Ishikawa (cell line): ENCODE measurements around the gene NCAPG.

Experiments used
- CEBPB ChIP-seq: IDR thresholded peaks from 2 replicates; pipeline ENCODE4 v1.6.1; 2012
- CREB1 ChIP-seq: IDR thresholded peaks from 2 replicates; pipeline ENCODE4 v1.6.1; 2012; ENCODE audit warnings: low read depth
- EGR1 ChIP-seq: IDR thresholded peaks from 2 replicates; pipeline ENCODE4 v1.6.1; 2012
- EP300 ChIP-seq: IDR thresholded peaks from 2 replicates; pipeline ENCODE4 v1.6.1; 2012; ENCODE audit warnings: borderline replicate concordance
- FOXM1 ChIP-seq: IDR thresholded peaks from 2 replicates; pipeline ENCODE4 v1.6.1; 2012; ENCODE audit warnings: low read depth, borderline replicate concordance
- NFIC ChIP-seq: IDR thresholded peaks from 2 replicates; pipeline ENCODE4 v1.6.1; 2012
- RAD21 ChIP-seq: IDR thresholded peaks from 2 replicates; pipeline ENCODE4 v1.6.1; 2012; ENCODE audit warnings: low read depth
- TAF1 ChIP-seq: IDR thresholded peaks from 2 replicates; pipeline ENCODE4 v1.6.1; 2012; ENCODE audit warnings: low read depth, mild to moderate bottlenecking
- TCF12 ChIP-seq: IDR thresholded peaks from 2 replicates; pipeline ENCODE4 v1.6.1; 2012; ENCODE audit warnings: low read depth
- TEAD4 ChIP-seq: IDR thresholded peaks from 2 replicates; pipeline ENCODE4 v1.6.1; 2012
- YY1 ChIP-seq: IDR thresholded peaks from 2 replicates; pipeline ENCODE4 v1.6.1; 2012; ENCODE audit warnings: low read depth
- ZBTB7A ChIP-seq: IDR thresholded peaks from 2 replicates; pipeline ENCODE4 v1.6.1; 2012; ENCODE audit warnings: low read depth
- TF ChIP-seq, protein P1 (sequence below): IDR thresholded peaks from 2 replicates; pipeline ENCODE4 v1.6.1; 2012
- TF ChIP-seq, protein P2 (sequence below): IDR thresholded peaks from 2 replicates; pipeline ENCODE4 v1.6.1; 2012; ENCODE audit warnings: low read depth, mild to moderate bottlenecking
- TF ChIP-seq, protein P3 (sequence below): IDR thresholded peaks from 2 replicates; pipeline ENCODE4 v1.6.1; 2012

Gene NCAPG

GRCh38 chr4:17859793-17860406 is 49.1 kb downstream of the NCAPG start:
- no peak for TF ChIP-seq FOXM1
- no peak for TF ChIP-seq TCF12
- TF ChIP-seq, protein P1, sequence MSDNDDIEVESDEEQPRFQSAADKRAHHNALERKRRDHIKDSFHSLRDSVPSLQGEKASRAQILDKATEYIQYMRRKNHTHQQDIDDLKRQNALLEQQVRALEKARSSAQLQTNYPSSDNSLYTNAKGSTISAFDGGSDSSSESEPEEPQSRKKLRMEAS: no peak
- TF ChIP-seq TEAD4: no peak
- TF ChIP-seq ZBTB7A: no peak
- TF ChIP-seq TAF1: no peak
- TF ChIP-seq RAD21: no peak
- no peak for TF ChIP-seq CREB1
- TF ChIP-seq, protein P2, sequence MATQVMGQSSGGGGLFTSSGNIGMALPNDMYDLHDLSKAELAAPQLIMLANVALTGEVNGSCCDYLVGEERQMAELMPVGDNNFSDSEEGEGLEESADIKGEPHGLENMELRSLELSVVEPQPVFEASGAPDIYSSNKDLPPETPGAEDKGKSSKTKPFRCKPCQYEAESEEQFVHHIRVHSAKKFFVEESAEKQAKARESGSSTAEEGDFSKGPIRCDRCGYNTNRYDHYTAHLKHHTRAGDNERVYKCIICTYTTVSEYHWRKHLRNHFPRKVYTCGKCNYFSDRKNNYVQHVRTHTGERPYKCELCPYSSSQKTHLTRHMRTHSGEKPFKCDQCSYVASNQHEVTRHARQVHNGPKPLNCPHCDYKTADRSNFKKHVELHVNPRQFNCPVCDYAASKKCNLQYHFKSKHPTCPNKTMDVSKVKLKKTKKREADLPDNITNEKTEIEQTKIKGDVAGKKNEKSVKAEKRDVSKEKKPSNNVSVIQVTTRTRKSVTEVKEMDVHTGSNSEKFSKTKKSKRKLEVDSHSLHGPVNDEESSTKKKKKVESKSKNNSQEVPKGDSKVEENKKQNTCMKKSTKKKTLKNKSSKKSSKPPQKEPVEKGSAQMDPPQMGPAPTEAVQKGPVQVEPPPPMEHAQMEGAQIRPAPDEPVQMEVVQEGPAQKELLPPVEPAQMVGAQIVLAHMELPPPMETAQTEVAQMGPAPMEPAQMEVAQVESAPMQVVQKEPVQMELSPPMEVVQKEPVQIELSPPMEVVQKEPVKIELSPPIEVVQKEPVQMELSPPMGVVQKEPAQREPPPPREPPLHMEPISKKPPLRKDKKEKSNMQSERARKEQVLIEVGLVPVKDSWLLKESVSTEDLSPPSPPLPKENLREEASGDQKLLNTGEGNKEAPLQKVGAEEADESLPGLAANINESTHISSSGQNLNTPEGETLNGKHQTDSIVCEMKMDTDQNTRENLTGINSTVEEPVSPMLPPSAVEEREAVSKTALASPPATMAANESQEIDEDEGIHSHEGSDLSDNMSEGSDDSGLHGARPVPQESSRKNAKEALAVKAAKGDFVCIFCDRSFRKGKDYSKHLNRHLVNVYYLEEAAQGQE: no peak
- no peak for TF ChIP-seq YY1
- TF ChIP-seq EGR1: no peak
- TF ChIP-seq EP300: no peak
- no peak for TF ChIP-seq NFIC
- TF ChIP-seq, protein P3, sequence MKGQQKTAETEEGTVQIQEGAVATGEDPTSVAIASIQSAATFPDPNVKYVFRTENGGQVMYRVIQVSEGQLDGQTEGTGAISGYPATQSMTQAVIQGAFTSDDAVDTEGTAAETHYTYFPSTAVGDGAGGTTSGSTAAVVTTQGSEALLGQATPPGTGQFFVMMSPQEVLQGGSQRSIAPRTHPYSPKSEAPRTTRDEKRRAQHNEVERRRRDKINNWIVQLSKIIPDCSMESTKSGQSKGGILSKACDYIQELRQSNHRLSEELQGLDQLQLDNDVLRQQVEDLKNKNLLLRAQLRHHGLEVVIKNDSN: no peak
- no peak for TF ChIP-seq CEBPB

DNA sequence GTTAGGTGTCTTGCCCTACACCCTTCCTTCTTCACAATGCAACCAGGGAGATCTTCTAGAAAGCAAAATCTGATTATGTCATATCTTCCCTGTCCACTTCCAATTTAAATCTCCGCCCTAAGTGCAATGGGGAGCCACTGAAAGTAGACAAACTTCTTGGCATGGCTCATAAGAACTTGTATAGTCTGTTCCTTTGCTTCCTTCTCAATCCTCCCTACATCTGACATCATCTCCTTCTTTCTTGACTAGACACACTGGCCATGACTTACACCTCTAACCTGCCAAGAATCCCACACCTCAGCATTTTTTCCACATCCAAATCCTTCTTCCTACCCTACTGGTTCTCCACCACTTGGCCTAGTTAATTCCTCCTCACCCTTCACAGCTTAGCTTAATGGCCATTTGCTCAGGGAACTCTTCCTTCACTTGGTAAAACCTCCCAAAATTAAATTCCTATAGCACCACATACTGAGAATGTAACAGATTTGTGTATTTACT is 55.1 kb downstream of the NCAPG start:
- TF ChIP-seq CEBPB: no peak
- no peak for TF ChIP-seq EP300
- TF ChIP-seq, protein P1: no peak
- TF ChIP-seq RAD21: no peak
- no peak for TF ChIP-seq CREB1
- TF ChIP-seq, protein P3: no peak
- TF ChIP-seq YY1: no peak
- no peak for TF ChIP-seq TEAD4
- TF ChIP-seq, protein P2: no peak
- TF ChIP-seq FOXM1: no peak
- no peak for TF ChIP-seq EGR1
- no peak for TF ChIP-seq TAF1
- TF ChIP-seq TCF12: no peak
- no peak for TF ChIP-seq ZBTB7A
- no peak for TF ChIP-seq NFIC

GRCh38 chr4:17866810-17867209 is 56.0 kb downstream of the NCAPG start:
- TF ChIP-seq CREB1 (no peak), EGR1 (no peak), FOXM1 (no peak), TCF12 (no peak), ZBTB7A (no peak), EP300 (no peak), NFIC (no peak), TEAD4 (no peak), CEBPB (no peak), YY1 (no peak), TAF1 (no peak), RAD21 (no peak)
- TF ChIP-seq, protein P2: no peak
- TF ChIP-seq, protein P1: no peak
- TF ChIP-seq, protein P3: no peak
